Cerebellar nuclear complex (tissue), 1 donor: ENCODE data around the gene BAMBI.
A peak's percentile ranks its signal among the peaks of the same experiment; 100 is the strongest.
"Not testable (repeated sequence)": the region's sequence is repeated elsewhere in the genome, so short reads cannot be mapped to it uniquely, and the experiment has no call there.

Experiments used
- DNase-seq, 2 experiments: peaks; one replicate each; lab custom pipeline; 2025; lab: John Stamatoyannopoulos, UW

The BAMBI gene

GRCh38 chr10:28676968-28677887 is at the start of gene BAMBI:
BAMBI (plus strand) TSS chr10:28677521; CDS start chr10:28677898, 377 bp downstream.
- no peak for DNase-seq

- DNase-seq, result no peak
These were observed 49.0 kb upstream of the BAMBI start for GRCh38 chr10:28628184-28628893.

- no peak for DNase-seq
These were observed 45.3 kb upstream of the BAMBI start for GRCh38 chr10:28631896-28632583.

- no peak for DNase-seq
These were observed 44.8 kb upstream of the BAMBI start for GRCh38 chr10:28632584-28632945.

- no peak for DNase-seq
These were observed 43.6 kb upstream of the BAMBI start for GRCh38 chr10:28633750-28634149.

- no peak for DNase-seq
These were observed 40.0 kb upstream of the BAMBI start for GRCh38 chr10:28637346-28637745.

- DNase-seq, result no peak
These were observed 38.9 kb upstream of the BAMBI start for GRCh38 chr10:28638392-28638791.

GRCh38 chr10:28640551-28640950 is 36.8 kb upstream of the BAMBI start:
- no peak for DNase-seq

GRCh38 chr10:28644647-28645046 is 32.7 kb upstream of the BAMBI start:
- no peak for DNase-seq

- no peak for DNase-seq
These were observed 25.2 kb upstream of the BAMBI start for GRCh38 chr10:28652106-28652505.

- DNase-seq, result no peak
These were observed 24.6 kb upstream of the BAMBI start for GRCh38 chr10:28652703-28653102.

GRCh38 chr10:28658824-28659223 is 18.5 kb upstream of the BAMBI start:
- not testable (repeated sequence) for DNase-seq

- no peak for DNase-seq
These were observed 16.3 kb upstream of the BAMBI start for GRCh38 chr10:28661035-28661434.

- DNase-seq, result peak in 1 of 2 experiments; percentile 66
These were observed 13.5 kb upstream of the BAMBI start for GRCh38 chr10:28663576-28664368.

GRCh38 chr10:28664369-28664740 is 13.0 kb upstream of the BAMBI start:
- no peak for DNase-seq

- no peak for DNase-seq
These were observed 10.4 kb upstream of the BAMBI start for GRCh38 chr10:28666751-28667467.

GRCh38 chr10:28668363-28669226 is 8.7 kb upstream of the BAMBI start:
- DNase-seq, result no peak

- DNase-seq, result no peak
These were observed 7.8 kb upstream of the BAMBI start for GRCh38 chr10:28669227-28670173.

GRCh38 chr10:28674782-28675181 is 2.5 kb upstream of the BAMBI start:
- DNase-seq, result no peak
